Right ventricle myocardium superior (tissue), 1 donor: Measurements from ENCODE around the gene ASB15. TPM values are rescaled to one million over a fixed set of nuclear protein-coding genes. Genes with fewer than 3 reads are reported as not detected.
A peak's percentile ranks its signal among the peaks of the same experiment; 100 is the strongest.

Experiments
- ATAC-seq: fragments of 200-7000 bp; cut with Tn5 transposase; one replicate; pipeline ENCODE4 v1.9.1; 2020; ENCODE audit warnings: mild to moderate bottlenecking; ENCODE audit not compliant: poor library complexity
- DNase-seq: peaks from one replicate; pipeline ENCODE4 v3.0.0-alpha.2; 2020
- intact Hi-C: fragments of 100-400 bp; cut with DNase I; formaldehyde crosslinking; loops from one replicate; pipeline ENCODE4 v1.11.2; 2022
- total RNA-seq: library from RNA; stranded (reverse); fragmentation: NEBNext Ultra II Directional; extraction: Animal tissue kit (Norgen Biotek cat#: 25700); gene quantifications from one replicate; pipeline ENCODE4 v1.2.1, GENCODE V29; 2021
- donor health status: DM: no; HTN: yes; CAD: no; lungs with severe emphysema.

The ASB15 gene
- total RNA-seq, 1 donor from 2014 or later = 78.6 TPM

- intact Hi-C loops = loop anchor here (10.0 kb wide), 1 partner anchor 281 kb away; no protein-coding TSS in a partner anchor
- no peak for DNase-seq
- no peak for ATAC-seq
Measured at GRCh38 chr7:123583821-123584220, 17.8 kb upstream of the ASB15 start.

GRCh38 chr7:123588376-123588775 is 13.2 kb upstream of the ASB15 start:
- no peak for DNase-seq
- intact Hi-C loops = loop anchor here (10.0 kb wide), 1 partner anchor 276 kb away; no protein-coding TSS in a partner anchor

GRCh38 chr7:123594813-123595241 is 6.8 kb upstream of the ASB15 start:
- ATAC-seq (no peak), DNase-seq (no peak)
- intact Hi-C loops = no loop called here

More at GRCh38 chr7:123588376-123588775, 13.2 kb upstream of the ASB15 start:
- ATAC-seq = no peak

- intact Hi-C loops = no loop called here
- no peak for DNase-seq
- ATAC-seq = peak; percentile 26
Measured at GRCh38 chr7:123598657-123599056, 3.0 kb upstream of the ASB15 start.

GRCh38 chr7:123599766-123600165 is 1.9 kb upstream of the ASB15 start:
- intact Hi-C loops = no loop called here
- DNase-seq (no peak), ATAC-seq (peak; percentile 32)

- intact Hi-C loops = no loop called here
- ATAC-seq (peak; percentile 46), DNase-seq (no peak)
Measured at GRCh38 chr7:123600876-123601275, 745 bp upstream of the ASB15 start.

GRCh38 chr7:123602648-123603047 is 1.0 kb downstream of the ASB15 start:
- DNase-seq (no peak), ATAC-seq (peak; percentile 49)
- intact Hi-C loops = no loop called here

- DNase-seq (no peak), ATAC-seq (no peak)
- intact Hi-C loops = no loop called here
Measured at GRCh38 chr7:123604739-123605138, 3.1 kb downstream of the ASB15 start.

GRCh38 chr7:123607423-123607975 is 5.9 kb downstream of the ASB15 start:
- DNase-seq (no peak), ATAC-seq (no peak)
- intact Hi-C loops = no loop called here

- intact Hi-C loops = no loop called here
- ATAC-seq (peak; percentile 61), DNase-seq (no peak)
Measured at GRCh38 chr7:123608991-123609882, 7.6 kb downstream of the ASB15 start.

- ATAC-seq (no peak), DNase-seq (no peak)
- intact Hi-C loops = no loop called here
Measured at GRCh38 chr7:123609883-123610239, 8.2 kb downstream of the ASB15 start.

GRCh38 chr7:123612024-123612423 is 10.4 kb downstream of the ASB15 start:
- DNase-seq (no peak), ATAC-seq (peak; percentile 28)
- intact Hi-C loops = no loop called here

- intact Hi-C loops = no loop called here
- ATAC-seq = no peak
- DNase-seq = no peak
Measured at GRCh38 chr7:123615344-123615743, 13.7 kb downstream of the ASB15 start.

GRCh38 chr7:123616223-123616622 is 14.6 kb downstream of the ASB15 start:
- no peak for ATAC-seq
- intact Hi-C loops = no loop called here
- no peak for DNase-seq

GRCh38 chr7:123621707-123622106 is 20.1 kb downstream of the ASB15 start:
- ATAC-seq = peak; percentile 30
- intact Hi-C loops = no loop called here

GRCh38 chr7:123622660-123623386 is 21.2 kb downstream of the ASB15 start:
- intact Hi-C loops = no loop called here
- no peak for DNase-seq
- peak; percentile 96 for ATAC-seq

More at GRCh38 chr7:123621707-123622106, 20.1 kb downstream of the ASB15 start:
- DNase-seq = no peak

GRCh38 chr7:123624527-123625183 is 23.0 kb downstream of the ASB15 start:
- intact Hi-C loops = no loop called here
- ATAC-seq (no peak), DNase-seq (peak; percentile 52)

GRCh38 chr7:123625254-123625653 is 23.6 kb downstream of the ASB15 start:
- intact Hi-C loops = no loop called here

GRCh38 chr7:123627851-123628250 is 26.2 kb downstream of the ASB15 start:
- intact Hi-C loops = no loop called here
- no peak for ATAC-seq
- DNase-seq = no peak

More at GRCh38 chr7:123625254-123625653, 23.6 kb downstream of the ASB15 start:
- DNase-seq = no peak
- ATAC-seq = no peak
